GM23338 (cell line): ENCODE results near the gene RNF44. TPM values are rescaled to one million over a fixed set of nuclear protein-coding genes. Genes with fewer than 3 reads are reported as not detected.

Source experiments
- ATAC-seq: fragments of 200-7000 bp; cut with Tn5 transposase; 3 replicates; pipeline ENCODE4 v1.9.1; 2020
- DNase-seq: peaks from one replicate; pipeline ENCODE4 v3.0.0-alpha.2; 2015; ENCODE audit warnings: low spot score
- H2AFZ ChIP-seq: fragments of 200-600 bp; sonication (generic); 2 replicates; pipeline ENCODE4 v1.8.0; 2016; ENCODE audit warnings: antibody characterized with exemption, mild to moderate bottlenecking, moderate library complexity
- H3F3A ChIP-seq: fragments of 200-600 bp; sonication (generic); replicated peaks from 2 replicates; pipeline ENCODE4 v1.8.0; 2017; ENCODE audit warnings: antibody characterized with exemption, mixed run types, low read depth
- H3K27ac ChIP-seq: fragments of 200-600 bp; sonication (generic); 2 replicates; pipeline ENCODE4 v1.6.1; 2016; ENCODE audit warnings: low read depth
- H3K27me3 ChIP-seq: fragments of 200-600 bp; sonication (generic); 2 replicates; pipeline ENCODE4 v1.8.0; 2016; ENCODE audit warnings: mild to moderate bottlenecking, mixed run types, moderate library complexity; ENCODE audit not compliant: insufficient read depth
- H3K36me3 ChIP-seq: fragments of 200-600 bp; sonication (generic); 2 replicates; pipeline ENCODE4 v1.8.0; 2016; ENCODE audit warnings: mild to moderate bottlenecking; ENCODE audit not compliant: insufficient read depth
- H3K4me1 ChIP-seq: fragments of 200-600 bp; sonication (generic); 2 replicates; pipeline ENCODE4 v1.8.0; 2016; ENCODE audit warnings: mild to moderate bottlenecking, moderate library complexity; ENCODE audit not compliant: insufficient read depth
- H3K4me2 ChIP-seq: fragments of 200-600 bp; sonication (generic); 2 replicates; pipeline ENCODE4 v1.7.1; 2017; ENCODE audit warnings: mixed run types
- H3K4me3 ChIP-seq: fragments of 200-600 bp; sonication (generic); 2 replicates; pipeline ENCODE4 v1.6.1; 2016; ENCODE audit warnings: mixed run types
- H3K79me2 ChIP-seq: fragments of 200-600 bp; sonication (generic); replicated peaks from 2 replicates; pipeline ENCODE4 v1.8.0; 2017; ENCODE audit warnings: mild to moderate bottlenecking; ENCODE audit not compliant: insufficient read depth
- H3K9me2 ChIP-seq: fragments of 200-600 bp; sonication (generic); 2 replicates; pipeline ENCODE4 v1.8.0; 2017; ENCODE audit not compliant: insufficient read depth
- H4K20me1 ChIP-seq: fragments of 200-600 bp; sonication (generic); replicated peaks from 2 replicates; pipeline ENCODE4 v1.8.0; 2017; ENCODE audit warnings: mild to moderate bottlenecking; ENCODE audit not compliant: insufficient read depth
- H3K27ac Mint-ChIP-seq: 2 replicates; pipeline ENCODE4 v1.8.0; 2020; ENCODE audit warnings: inconsistent platforms, mild to moderate bottlenecking, moderate library complexity, mixed read lengths
- H3K27me3 Mint-ChIP-seq: 3 replicates; pipeline ENCODE4 v1.8.0; 2022; ENCODE audit warnings: low read depth, mild to moderate bottlenecking, moderate library complexity, mixed read lengths, inconsistent platforms; ENCODE audit not compliant: insufficient read depth, poor library complexity
- H3K36me3 Mint-ChIP-seq: 3 replicates; pipeline ENCODE4 v1.8.0; 2021; ENCODE audit warnings: low read depth, mild to moderate bottlenecking, inconsistent platforms, moderate library complexity, mixed read lengths
- H3K4me1 Mint-ChIP-seq: 3 replicates; pipeline ENCODE4 v1.8.0; 2020; ENCODE audit warnings: mild to moderate bottlenecking, inconsistent platforms, mixed read lengths
- H3K4me3 Mint-ChIP-seq: 3 replicates; pipeline ENCODE4 v1.8.0; 2021; ENCODE audit warnings: moderate library complexity, mild to moderate bottlenecking, inconsistent platforms, mixed read lengths
- H3K9me3 Mint-ChIP-seq: 3 replicates; pipeline ENCODE4 v1.8.0; 2020; ENCODE audit warnings: moderate library complexity, mild to moderate bottlenecking, inconsistent platforms, mixed read lengths
- CREB1 ChIP-seq: fragments of 250-450 bp; sonication (Bioruptor Pico); IDR thresholded peaks from 2 replicates; pipeline ENCODE4 v1.5.0; 2020; ENCODE audit warnings: low read depth, mild to moderate bottlenecking, moderate library complexity
- EZH2 ChIP-seq: fragments of 200-600 bp; sonication (generic); IDR thresholded peaks from one replicate; pipeline ENCODE4 v1.8.0; 2017; ENCODE audit warnings: antibody characterized with exemption, mild to moderate bottlenecking, low read depth; ENCODE audit not compliant: unreplicated experiment
- EZH2phosphoT487 ChIP-seq: fragments of 200-600 bp; sonication (generic); IDR thresholded peaks from one replicate; pipeline ENCODE4 v1.8.1; 2018; ENCODE audit warnings: antibody characterized with exemption; ENCODE audit not compliant: unreplicated experiment
- POLR2AphosphoS5 ChIP-seq: IDR thresholded peaks from 2 replicates; pipeline ENCODE4 v1.6.1; 2016; ENCODE audit warnings: antibody characterized with exemption, low read depth
- STAT1 ChIP-seq: IDR thresholded peaks from one replicate; pipeline ENCODE4 v1.6.1; 2016; ENCODE audit warnings: antibody characterized with exemption; ENCODE audit not compliant: unreplicated experiment
- ZNF114 ChIP-seq: fragments of 250-450 bp; sonication (Bioruptor Pico); IDR thresholded peaks from 2 replicates; pipeline ENCODE4 v1.5.0; 2020; ENCODE audit warnings: mild to moderate bottlenecking, moderate library complexity
- polyA plus RNA-seq: library from polyadenylated mRNA; unstranded; fragments of >200 nt; fragmentation: Nextera tagmentation; extraction: Ambion mirVana; gene quantifications from 2 replicates; pipeline ENCODE4 v1.2.1, GENCODE V29; 2016
- total RNA-seq: library from RNA; depleted of rRNA; stranded (reverse); fragments of >200 nt; shearing (Covaris generic); gene quantifications from 2 replicates; pipeline ENCODE4 v1.2.3, GENCODE V29; 2014
- TF ChIP-seq, protein P1 (sequence below): IDR thresholded peaks from one replicate; pipeline ENCODE4 v1.6.1; 2018; ENCODE audit warnings: antibody characterized with exemption; ENCODE audit not compliant: unreplicated experiment
- TF ChIP-seq, protein P2 (sequence below), 2 experiments: fragments of 200-600 bp in 1 of 2; sonication (generic) in 1 of 2; conservative IDR thresholded peaks; 2 replicates each; pipeline versions ENCODE4 v1.5.1 to v1.6.1; 2016 to 2017; ENCODE audit warnings: antibody characterized with exemption in 2 of 2, low read depth in 2 of 2, mild to moderate bottlenecking in 2 of 2, moderate library complexity in 1 of 2
- TF ChIP-seq, protein P3 (sequence below): IDR thresholded peaks from 2 replicates; pipeline ENCODE4 v1.6.1; 2016; ENCODE audit warnings: antibody characterized with exemption

Gene RNF44
- total and polyA plus RNA-seq, 2 experiments from 2014 or later, result 56.7 to 104 TPM

DNA sequence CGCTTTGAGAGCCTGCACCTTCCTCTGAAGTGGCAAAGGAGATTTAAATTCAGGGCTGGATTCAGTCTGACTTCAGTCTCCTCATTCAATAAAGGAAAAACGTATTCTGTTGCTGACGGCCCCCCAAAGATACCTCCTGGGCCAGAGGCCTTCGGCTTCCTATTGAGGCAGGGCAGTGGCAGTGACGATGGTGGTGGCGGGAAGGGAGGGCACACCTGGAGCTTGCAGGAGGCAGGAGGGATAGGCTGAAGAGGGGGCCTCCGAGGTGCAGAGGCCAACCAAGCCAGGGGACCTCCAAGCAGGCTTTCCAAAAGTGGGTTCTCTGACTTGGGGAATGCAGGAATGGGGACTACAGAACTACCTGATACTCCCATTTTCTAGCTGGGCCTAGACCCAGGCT lies 15.9 kb downstream of the RNF44 start:
- DNase-seq (no peak), ATAC-seq (peak; percentile 11; the same call in 1 of the 3 replicates)
- no peak overlapping the region for H3K27ac Mint-ChIP-seq

More for the DNA sequence above, 15.9 kb downstream of the RNF44 start:
- H3K27me3 Mint-ChIP-seq, result peaks cover 10% of the 10 kb centered on the region
- H3K9me2 ChIP-seq, result no peaks in the 10 kb centered on the region
- H3K4me3 ChIP-seq, result no peak overlapping the region
- H3K9me3 Mint-ChIP-seq, result no peaks in the 10 kb centered on the region
- no peak overlapping the region for H3K4me3 Mint-ChIP-seq
- H4K20me1 ChIP-seq, result no peaks in the 10 kb centered on the region
- H3F3A ChIP-seq, result peaks cover 4% of the 10 kb centered on the region; the same call in 1 of the 2 replicates
- no peaks in the 10 kb centered on the region for H3K27me3 ChIP-seq
- H3K27ac ChIP-seq, result no peak overlapping the region
- peaks cover 4% of the 10 kb centered on the region; the same call in 1 of the 3 replicates for H3K36me3 Mint-ChIP-seq
- no peak overlapping the region for H2AFZ ChIP-seq
- H3K4me1 Mint-ChIP-seq, result peaks cover 13% of the 10 kb centered on the region
- H3K4me2 ChIP-seq, result no peak overlapping the region
- no peaks in the 10 kb centered on the region for H3K79me2 ChIP-seq
- no peaks in the 10 kb centered on the region for H3K36me3 ChIP-seq
- H3K4me1 ChIP-seq, result no peaks in the 10 kb centered on the region
- TF ChIP-seq EZH2, result no peak
- no peak for TF ChIP-seq STAT1
- TF ChIP-seq, protein P1, sequence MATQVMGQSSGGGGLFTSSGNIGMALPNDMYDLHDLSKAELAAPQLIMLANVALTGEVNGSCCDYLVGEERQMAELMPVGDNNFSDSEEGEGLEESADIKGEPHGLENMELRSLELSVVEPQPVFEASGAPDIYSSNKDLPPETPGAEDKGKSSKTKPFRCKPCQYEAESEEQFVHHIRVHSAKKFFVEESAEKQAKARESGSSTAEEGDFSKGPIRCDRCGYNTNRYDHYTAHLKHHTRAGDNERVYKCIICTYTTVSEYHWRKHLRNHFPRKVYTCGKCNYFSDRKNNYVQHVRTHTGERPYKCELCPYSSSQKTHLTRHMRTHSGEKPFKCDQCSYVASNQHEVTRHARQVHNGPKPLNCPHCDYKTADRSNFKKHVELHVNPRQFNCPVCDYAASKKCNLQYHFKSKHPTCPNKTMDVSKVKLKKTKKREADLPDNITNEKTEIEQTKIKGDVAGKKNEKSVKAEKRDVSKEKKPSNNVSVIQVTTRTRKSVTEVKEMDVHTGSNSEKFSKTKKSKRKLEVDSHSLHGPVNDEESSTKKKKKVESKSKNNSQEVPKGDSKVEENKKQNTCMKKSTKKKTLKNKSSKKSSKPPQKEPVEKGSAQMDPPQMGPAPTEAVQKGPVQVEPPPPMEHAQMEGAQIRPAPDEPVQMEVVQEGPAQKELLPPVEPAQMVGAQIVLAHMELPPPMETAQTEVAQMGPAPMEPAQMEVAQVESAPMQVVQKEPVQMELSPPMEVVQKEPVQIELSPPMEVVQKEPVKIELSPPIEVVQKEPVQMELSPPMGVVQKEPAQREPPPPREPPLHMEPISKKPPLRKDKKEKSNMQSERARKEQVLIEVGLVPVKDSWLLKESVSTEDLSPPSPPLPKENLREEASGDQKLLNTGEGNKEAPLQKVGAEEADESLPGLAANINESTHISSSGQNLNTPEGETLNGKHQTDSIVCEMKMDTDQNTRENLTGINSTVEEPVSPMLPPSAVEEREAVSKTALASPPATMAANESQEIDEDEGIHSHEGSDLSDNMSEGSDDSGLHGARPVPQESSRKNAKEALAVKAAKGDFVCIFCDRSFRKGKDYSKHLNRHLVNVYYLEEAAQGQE, result no peak
- TF ChIP-seq, protein P2, sequence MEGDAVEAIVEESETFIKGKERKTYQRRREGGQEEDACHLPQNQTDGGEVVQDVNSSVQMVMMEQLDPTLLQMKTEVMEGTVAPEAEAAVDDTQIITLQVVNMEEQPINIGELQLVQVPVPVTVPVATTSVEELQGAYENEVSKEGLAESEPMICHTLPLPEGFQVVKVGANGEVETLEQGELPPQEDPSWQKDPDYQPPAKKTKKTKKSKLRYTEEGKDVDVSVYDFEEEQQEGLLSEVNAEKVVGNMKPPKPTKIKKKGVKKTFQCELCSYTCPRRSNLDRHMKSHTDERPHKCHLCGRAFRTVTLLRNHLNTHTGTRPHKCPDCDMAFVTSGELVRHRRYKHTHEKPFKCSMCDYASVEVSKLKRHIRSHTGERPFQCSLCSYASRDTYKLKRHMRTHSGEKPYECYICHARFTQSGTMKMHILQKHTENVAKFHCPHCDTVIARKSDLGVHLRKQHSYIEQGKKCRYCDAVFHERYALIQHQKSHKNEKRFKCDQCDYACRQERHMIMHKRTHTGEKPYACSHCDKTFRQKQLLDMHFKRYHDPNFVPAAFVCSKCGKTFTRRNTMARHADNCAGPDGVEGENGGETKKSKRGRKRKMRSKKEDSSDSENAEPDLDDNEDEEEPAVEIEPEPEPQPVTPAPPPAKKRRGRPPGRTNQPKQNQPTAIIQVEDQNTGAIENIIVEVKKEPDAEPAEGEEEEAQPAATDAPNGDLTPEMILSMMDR (conservative IDR thresholded peaks at IDR 0.05; ENCODE audit: low read depth in 2 of 2), result no peak
- TF ChIP-seq EZH2phosphoT487, result no peak
- TF ChIP-seq ZNF114 (CRISPR knock-in tag), result no peak
- TF ChIP-seq, protein P3, sequence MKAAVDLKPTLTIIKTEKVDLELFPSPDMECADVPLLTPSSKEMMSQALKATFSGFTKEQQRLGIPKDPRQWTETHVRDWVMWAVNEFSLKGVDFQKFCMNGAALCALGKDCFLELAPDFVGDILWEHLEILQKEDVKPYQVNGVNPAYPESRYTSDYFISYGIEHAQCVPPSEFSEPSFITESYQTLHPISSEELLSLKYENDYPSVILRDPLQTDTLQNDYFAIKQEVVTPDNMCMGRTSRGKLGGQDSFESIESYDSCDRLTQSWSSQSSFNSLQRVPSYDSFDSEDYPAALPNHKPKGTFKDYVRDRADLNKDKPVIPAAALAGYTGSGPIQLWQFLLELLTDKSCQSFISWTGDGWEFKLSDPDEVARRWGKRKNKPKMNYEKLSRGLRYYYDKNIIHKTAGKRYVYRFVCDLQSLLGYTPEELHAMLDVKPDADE, result no peak
- no peak for TF ChIP-seq CREB1 (CRISPR knock-in tag)
- no peak for TF ChIP-seq POLR2AphosphoS5
